GM23338 (cell line): ENCODE results near the gene SLC6A12. TPM values are rescaled to one million over a fixed set of nuclear protein-coding genes. Genes with fewer than 3 reads are reported as not detected.

Experiments used
- ATAC-seq: fragments of 200-7000 bp; cut with Tn5 transposase; 3 replicates; pipeline ENCODE4 v1.9.1; 2020
- DNase-seq: peaks from one replicate; pipeline ENCODE4 v3.0.0-alpha.2; 2015; ENCODE audit warnings: low spot score
- H2AFZ ChIP-seq: fragments of 200-600 bp; sonication (generic); 2 replicates; pipeline ENCODE4 v1.8.0; 2016; ENCODE audit warnings: antibody characterized with exemption, mild to moderate bottlenecking, moderate library complexity
- H3F3A ChIP-seq: fragments of 200-600 bp; sonication (generic); replicated peaks from 2 replicates; pipeline ENCODE4 v1.8.0; 2017; ENCODE audit warnings: antibody characterized with exemption, mixed run types, low read depth
- H3K27ac ChIP-seq: fragments of 200-600 bp; sonication (generic); 2 replicates; pipeline ENCODE4 v1.6.1; 2016; ENCODE audit warnings: low read depth
- H3K27me3 ChIP-seq: fragments of 200-600 bp; sonication (generic); 2 replicates; pipeline ENCODE4 v1.8.0; 2016; ENCODE audit warnings: mild to moderate bottlenecking, mixed run types, moderate library complexity; ENCODE audit not compliant: insufficient read depth
- H3K36me3 ChIP-seq: fragments of 200-600 bp; sonication (generic); 2 replicates; pipeline ENCODE4 v1.8.0; 2016; ENCODE audit warnings: mild to moderate bottlenecking; ENCODE audit not compliant: insufficient read depth
- H3K4me1 ChIP-seq: fragments of 200-600 bp; sonication (generic); 2 replicates; pipeline ENCODE4 v1.8.0; 2016; ENCODE audit warnings: mild to moderate bottlenecking, moderate library complexity; ENCODE audit not compliant: insufficient read depth
- H3K4me2 ChIP-seq: fragments of 200-600 bp; sonication (generic); 2 replicates; pipeline ENCODE4 v1.7.1; 2017; ENCODE audit warnings: mixed run types
- H3K4me3 ChIP-seq: fragments of 200-600 bp; sonication (generic); 2 replicates; pipeline ENCODE4 v1.6.1; 2016; ENCODE audit warnings: mixed run types
- H3K79me2 ChIP-seq: fragments of 200-600 bp; sonication (generic); replicated peaks from 2 replicates; pipeline ENCODE4 v1.8.0; 2017; ENCODE audit warnings: mild to moderate bottlenecking; ENCODE audit not compliant: insufficient read depth
- H3K9me2 ChIP-seq: fragments of 200-600 bp; sonication (generic); 2 replicates; pipeline ENCODE4 v1.8.0; 2017; ENCODE audit not compliant: insufficient read depth
- H4K20me1 ChIP-seq: fragments of 200-600 bp; sonication (generic); replicated peaks from 2 replicates; pipeline ENCODE4 v1.8.0; 2017; ENCODE audit warnings: mild to moderate bottlenecking; ENCODE audit not compliant: insufficient read depth
- H3K27ac Mint-ChIP-seq: 2 replicates; pipeline ENCODE4 v1.8.0; 2020; ENCODE audit warnings: inconsistent platforms, mild to moderate bottlenecking, moderate library complexity, mixed read lengths
- H3K27me3 Mint-ChIP-seq: 3 replicates; pipeline ENCODE4 v1.8.0; 2022; ENCODE audit warnings: low read depth, mild to moderate bottlenecking, moderate library complexity, mixed read lengths, inconsistent platforms; ENCODE audit not compliant: insufficient read depth, poor library complexity
- H3K36me3 Mint-ChIP-seq: 3 replicates; pipeline ENCODE4 v1.8.0; 2021; ENCODE audit warnings: low read depth, mild to moderate bottlenecking, inconsistent platforms, moderate library complexity, mixed read lengths
- H3K4me1 Mint-ChIP-seq: 3 replicates; pipeline ENCODE4 v1.8.0; 2020; ENCODE audit warnings: mild to moderate bottlenecking, inconsistent platforms, mixed read lengths
- H3K4me3 Mint-ChIP-seq: 3 replicates; pipeline ENCODE4 v1.8.0; 2021; ENCODE audit warnings: moderate library complexity, mild to moderate bottlenecking, inconsistent platforms, mixed read lengths
- H3K9me3 Mint-ChIP-seq: 3 replicates; pipeline ENCODE4 v1.8.0; 2020; ENCODE audit warnings: moderate library complexity, mild to moderate bottlenecking, inconsistent platforms, mixed read lengths
- CREB1 ChIP-seq: fragments of 250-450 bp; sonication (Bioruptor Pico); IDR thresholded peaks from 2 replicates; pipeline ENCODE4 v1.5.0; 2020; ENCODE audit warnings: low read depth, mild to moderate bottlenecking, moderate library complexity
- CTCF ChIP-seq, 2 experiments: fragments of 200-600 bp in 1 of 2; sonication (generic) in 1 of 2; conservative IDR thresholded peaks; 2 replicates each; pipeline versions ENCODE4 v1.5.1 to v1.6.1; 2016 to 2017; ENCODE audit warnings: antibody characterized with exemption in 2 of 2, low read depth in 2 of 2, mild to moderate bottlenecking in 2 of 2, moderate library complexity in 1 of 2
- ETS1 ChIP-seq: IDR thresholded peaks from 2 replicates; pipeline ENCODE4 v1.6.1; 2016; ENCODE audit warnings: antibody characterized with exemption
- EZH2 ChIP-seq: fragments of 200-600 bp; sonication (generic); IDR thresholded peaks from one replicate; pipeline ENCODE4 v1.8.0; 2017; ENCODE audit warnings: antibody characterized with exemption, mild to moderate bottlenecking, low read depth; ENCODE audit not compliant: unreplicated experiment
- EZH2phosphoT487 ChIP-seq: fragments of 200-600 bp; sonication (generic); IDR thresholded peaks from one replicate; pipeline ENCODE4 v1.8.1; 2018; ENCODE audit warnings: antibody characterized with exemption; ENCODE audit not compliant: unreplicated experiment
- JUNB ChIP-seq: IDR thresholded peaks from one replicate; pipeline ENCODE4 v1.6.1; 2016; ENCODE audit warnings: antibody characterized with exemption; ENCODE audit not compliant: unreplicated experiment
- NANOG ChIP-seq: IDR thresholded peaks from 2 replicates; pipeline ENCODE4 v1.6.1; 2016; ENCODE audit warnings: antibody characterized with exemption, borderline replicate concordance
- POLR2AphosphoS5 ChIP-seq: IDR thresholded peaks from 2 replicates; pipeline ENCODE4 v1.6.1; 2016; ENCODE audit warnings: antibody characterized with exemption, low read depth
- REST ChIP-seq: IDR thresholded peaks from one replicate; pipeline ENCODE4 v1.6.1; 2018; ENCODE audit warnings: antibody characterized with exemption; ENCODE audit not compliant: unreplicated experiment
- STAT1 ChIP-seq: IDR thresholded peaks from one replicate; pipeline ENCODE4 v1.6.1; 2016; ENCODE audit warnings: antibody characterized with exemption; ENCODE audit not compliant: unreplicated experiment
- ZNF114 ChIP-seq: fragments of 250-450 bp; sonication (Bioruptor Pico); IDR thresholded peaks from 2 replicates; pipeline ENCODE4 v1.5.0; 2020; ENCODE audit warnings: mild to moderate bottlenecking, moderate library complexity
- ZNF331 ChIP-seq: fragments of 250-450 bp; sonication (Bioruptor Pico); IDR thresholded peaks from 2 replicates; pipeline ENCODE4 v1.5.0; 2020; ENCODE audit warnings: low read depth, mild to moderate bottlenecking, moderate library complexity
- ZNF462 ChIP-seq: fragments of 250-450 bp; sonication (Bioruptor Pico); IDR thresholded peaks from 2 replicates; pipeline ENCODE4 v1.5.0; 2020; ENCODE audit warnings: mild to moderate bottlenecking, moderate library complexity
- polyA plus RNA-seq: library from polyadenylated mRNA; unstranded; fragments of >200 nt; fragmentation: Nextera tagmentation; extraction: Ambion mirVana; gene quantifications from 2 replicates; pipeline ENCODE4 v1.2.1, GENCODE V29; 2016
- total RNA-seq: library from RNA; depleted of rRNA; stranded (reverse); fragments of >200 nt; shearing (Covaris generic); gene quantifications from 2 replicates; pipeline ENCODE4 v1.2.3, GENCODE V29; 2014

Gene SLC6A12
- total and polyA plus RNA-seq, 2 experiments from 2014 or later: 0.56 TPM; not detected in 1

- H3K4me3 Mint-ChIP-seq: no peak overlapping the region
- peaks cover 14% of the 10 kb centered on the region for H3K4me1 ChIP-seq
Observed at GRCh38 chr12:218221-218620, 4.3 kb upstream of the SLC6A12 start.

More at GRCh38 chr12:218221-218620, 4.3 kb upstream of the SLC6A12 start:
- Mint-ChIP-seq H3K9me3 (no peaks in the 10 kb centered on the region), H3K36me3 (no peaks in the 10 kb centered on the region; the same call in 2 of the 3 replicates), H3K27me3 (peaks cover 23% of the 10 kb centered on the region), H3K4me1 (peaks cover 22% of the 10 kb centered on the region), H3K27ac (no peak overlapping the region)
- DNase-seq (no peak), ATAC-seq (no peak)
- no peaks in the 10 kb centered on the region for H3K36me3 ChIP-seq
- H3K79me2 ChIP-seq: no peaks in the 10 kb centered on the region
- H3K4me3 ChIP-seq: no peak overlapping the region
- H3F3A ChIP-seq: no peaks in the 10 kb centered on the region
- H2AFZ ChIP-seq: no peak overlapping the region
- TF ChIP-seq REST (no peak), EZH2phosphoT487 (no peak), NANOG (no peak), JUNB (no peak), ZNF331 (CRISPR knock-in tag) (no peak), STAT1 (no peak), POLR2AphosphoS5 (no peak), CTCF (conservative IDR thresholded peaks at IDR 0.05; ENCODE audit: low read depth in 2 of 2) (no peak), ETS1 (no peak), ZNF114 (CRISPR knock-in tag) (no peak), ZNF462 (CRISPR knock-in tag) (no peak), EZH2 (no peak), CREB1 (CRISPR knock-in tag) (no peak)
- H3K27ac ChIP-seq: no peak overlapping the region
- H3K4me2 ChIP-seq: no peak overlapping the region
- H3K27me3 ChIP-seq: 0 out of 2 replicates have a peak, but pooled peaks cover under 1% of the 10 kb centered on the region
- H3K9me2 ChIP-seq: no peaks in the 10 kb centered on the region
- H4K20me1 ChIP-seq: no peaks in the 10 kb centered on the region
